Uterus (tissue), 4 donors: ENCODE measurements around the gene F10. TPM values are rescaled to one million over a fixed set of nuclear protein-coding genes. Genes with fewer than 3 reads are reported as not detected.
A peak's percentile ranks its signal among the peaks of the same experiment; 100 is the strongest.

ENCODE experiments used
- DNase-seq, 2 donors: peaks; one replicate each; pipeline ENCODE4 v3.0.0-alpha.2; 2019 to 2020
- H3K27ac ChIP-seq, 2 donors: fragments of 200-600 bp; sonication (generic); 1 replicate in 1 of 2; 2 replicates in 1 of 2; pipeline ENCODE4 v1.5.1; 2016 to 2018
- H3K27me3 ChIP-seq, 2 donors: fragments of 200-600 bp; sonication (generic); one replicate each; pipeline ENCODE4 v1.5.1; 2018 to 2019; ENCODE audit warnings: control low read depth in 1 of 2
- H3K36me3 ChIP-seq, 2 donors: fragments of 200-600 bp; sonication (generic); one replicate each; pipeline ENCODE4 v1.5.1; 2019; ENCODE audit warnings: control low read depth in 1 of 2
- H3K4me1 ChIP-seq, 2 donors: fragments of 200-600 bp; sonication (generic); one replicate each; pipeline ENCODE4 v1.5.1; 2018 to 2019; ENCODE audit warnings: control low read depth in 1 of 2
- H3K4me3 ChIP-seq, 2 donors: fragments of 200-600 bp; sonication (generic); 1 replicate in 1 of 2; 2 replicates in 1 of 2; pipeline ENCODE4 v1.5.1; 2018 to 2019; ENCODE audit warnings: mild to moderate bottlenecking in 1 of 2
- H3K9me3 ChIP-seq, 2 donors: fragments of 200-600 bp; sonication (generic); one replicate each; pipeline ENCODE4 v1.5.1; 2019; ENCODE audit warnings: control low read depth in 1 of 2
- POLR2A ChIP-seq, 2 donors: fragments of 450-650 bp; IDR thresholded peaks; one replicate each; pipeline ENCODE4 v1.6.1; 2016; ENCODE audit warnings: antibody characterized with exemption in 2 of 2, mild to moderate bottlenecking in 1 of 2, moderate library complexity in 1 of 2
- intact Hi-C: fragments of 100-400 bp; cut with DNase I; formaldehyde crosslinking; loops from one replicate; pipeline ENCODE4 v1.15.1; 2023; ENCODE audit warnings: low total_unique reads
- total RNA-seq, 4 donors: library from RNA; depleted of rRNA in 3 of 4; stranded (reverse); fragments of >200 nt in 3 of 4; gene quantifications; one replicate each; pipeline versions ENCODE4 v1.1.0 to v1.2.4, GENCODE V29; 2014 to 2023
- TF ChIP-seq, protein P1 (sequence below), 4 experiments: fragments of 200-600 bp in 2 of 4; fragments of 450-650 bp in 2 of 4; sonication (generic) in 2 of 4; IDR thresholded peaks; one replicate each; pipeline ENCODE4 v1.5.1; 2016 to 2019; ENCODE audit warnings: antibody characterized with exemption in 4 of 4, mild to moderate bottlenecking in 2 of 4, moderate library complexity in 1 of 4
- donor health status: DM: yes; HTN: yes; CAD: no.

The F10 gene
- total RNA-seq, 4 donors from 2014 or later, result 6.8 to 56.8 (median 12.1) TPM

- peak; percentile 6 to 7 for DNase-seq
- Histone ChIP-seq H3K27ac (no peak overlapping the region), H3K4me3 (no peak overlapping the region), H3K27me3 (peaks cover 0 to 8% of the 10 kb centered on the region in 2 donors), H3K4me1 (peaks cover 0 to 11% of the 10 kb centered on the region in 2 donors), H3K36me3 (no peaks in the 10 kb centered on the region), H3K9me3 (no peaks in the 10 kb centered on the region)
- no peak for TF ChIP-seq POLR2A (IDR thresholded peaks at IDR 0.05)
- TF ChIP-seq, protein P1, sequence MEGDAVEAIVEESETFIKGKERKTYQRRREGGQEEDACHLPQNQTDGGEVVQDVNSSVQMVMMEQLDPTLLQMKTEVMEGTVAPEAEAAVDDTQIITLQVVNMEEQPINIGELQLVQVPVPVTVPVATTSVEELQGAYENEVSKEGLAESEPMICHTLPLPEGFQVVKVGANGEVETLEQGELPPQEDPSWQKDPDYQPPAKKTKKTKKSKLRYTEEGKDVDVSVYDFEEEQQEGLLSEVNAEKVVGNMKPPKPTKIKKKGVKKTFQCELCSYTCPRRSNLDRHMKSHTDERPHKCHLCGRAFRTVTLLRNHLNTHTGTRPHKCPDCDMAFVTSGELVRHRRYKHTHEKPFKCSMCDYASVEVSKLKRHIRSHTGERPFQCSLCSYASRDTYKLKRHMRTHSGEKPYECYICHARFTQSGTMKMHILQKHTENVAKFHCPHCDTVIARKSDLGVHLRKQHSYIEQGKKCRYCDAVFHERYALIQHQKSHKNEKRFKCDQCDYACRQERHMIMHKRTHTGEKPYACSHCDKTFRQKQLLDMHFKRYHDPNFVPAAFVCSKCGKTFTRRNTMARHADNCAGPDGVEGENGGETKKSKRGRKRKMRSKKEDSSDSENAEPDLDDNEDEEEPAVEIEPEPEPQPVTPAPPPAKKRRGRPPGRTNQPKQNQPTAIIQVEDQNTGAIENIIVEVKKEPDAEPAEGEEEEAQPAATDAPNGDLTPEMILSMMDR (IDR thresholded peaks at IDR 0.05), result no peak
- intact Hi-C loops, result no loop called here
Measured at GRCh38 chr13:113113846-113114271, 8.7 kb upstream of the F10 start.

- Histone ChIP-seq H3K27ac (no peak overlapping the region), H3K4me3 (no peak overlapping the region), H3K27me3 (peaks cover 0 to 3% of the 10 kb centered on the region in 2 donors), H3K4me1 (peaks cover 0 to 11% of the 10 kb centered on the region in 2 donors), H3K36me3 (no peaks in the 10 kb centered on the region), H3K9me3 (no peaks in the 10 kb centered on the region)
- DNase-seq, result peak in 1 of 2 donors; percentile 9
- intact Hi-C loops, result no loop called here
- TF ChIP-seq POLR2A (IDR thresholded peaks at IDR 0.05), result no peak
- TF ChIP-seq, protein P1 (IDR thresholded peaks at IDR 0.05), result no peak
Measured at GRCh38 chr13:113114511-113115362, 7.9 kb upstream of the F10 start.

GRCh38 chr13:113115363-113116205 is 7.0 kb upstream of the F10 start:
- TF ChIP-seq, protein P1 (IDR thresholded peaks at IDR 0.05), result no peak
- no peak for TF ChIP-seq POLR2A (IDR thresholded peaks at IDR 0.05)
- Histone ChIP-seq H3K36me3 (no peaks in the 10 kb centered on the region), H3K27me3 (no peaks in the 10 kb centered on the region), H3K4me1 (peaks cover 0 to 5% of the 10 kb centered on the region in 2 donors), H3K4me3 (no peak overlapping the region), H3K9me3 (no peaks in the 10 kb centered on the region), H3K27ac (no peak overlapping the region)
- peak in 1 of 2 donors; percentile 13 for DNase-seq
- intact Hi-C loops, result no loop called here

GRCh38 chr13:113116206-113116800 is 6.3 kb upstream of the F10 start:
- H3K36me3 ChIP-seq, result no peaks in the 10 kb centered on the region
- H3K9me3 ChIP-seq, result no peaks in the 10 kb centered on the region
- intact Hi-C loops, result no loop called here
- no peaks in the 10 kb centered on the region for H3K27me3 ChIP-seq
- peak in 1 of 2 donors; percentile 4 for DNase-seq
- no peak overlapping the region for H3K4me3 ChIP-seq
- no peak overlapping the region for H3K27ac ChIP-seq
- H3K4me1 ChIP-seq, result no peaks in the 10 kb centered on the region
- no peak for TF ChIP-seq POLR2A (IDR thresholded peaks at IDR 0.05)
- TF ChIP-seq, protein P1 (IDR thresholded peaks at IDR 0.05), result no peak
